Stimulated activated CD8-positive, alpha-beta memory T cell treated with anti-CD3 and anti-CD28 coated beads, Interleukin-2, amount 100 ng/mL, for 48 hours (primary cell): ENCODE measurements around the gene BTF3L4.
"Not testable (repeated sequence)": the region's sequence is repeated elsewhere in the genome, so short reads cannot be mapped to it uniquely, and the experiment has no call there.

ENCODE experiments used
- DNase-seq, 2 donors: peaks; one replicate each; pipeline ENCODE4 v3.0.0-alpha.2; 2020; ENCODE audit warnings: low read depth in 2 of 2

BTF3L4 gene

DNA sequence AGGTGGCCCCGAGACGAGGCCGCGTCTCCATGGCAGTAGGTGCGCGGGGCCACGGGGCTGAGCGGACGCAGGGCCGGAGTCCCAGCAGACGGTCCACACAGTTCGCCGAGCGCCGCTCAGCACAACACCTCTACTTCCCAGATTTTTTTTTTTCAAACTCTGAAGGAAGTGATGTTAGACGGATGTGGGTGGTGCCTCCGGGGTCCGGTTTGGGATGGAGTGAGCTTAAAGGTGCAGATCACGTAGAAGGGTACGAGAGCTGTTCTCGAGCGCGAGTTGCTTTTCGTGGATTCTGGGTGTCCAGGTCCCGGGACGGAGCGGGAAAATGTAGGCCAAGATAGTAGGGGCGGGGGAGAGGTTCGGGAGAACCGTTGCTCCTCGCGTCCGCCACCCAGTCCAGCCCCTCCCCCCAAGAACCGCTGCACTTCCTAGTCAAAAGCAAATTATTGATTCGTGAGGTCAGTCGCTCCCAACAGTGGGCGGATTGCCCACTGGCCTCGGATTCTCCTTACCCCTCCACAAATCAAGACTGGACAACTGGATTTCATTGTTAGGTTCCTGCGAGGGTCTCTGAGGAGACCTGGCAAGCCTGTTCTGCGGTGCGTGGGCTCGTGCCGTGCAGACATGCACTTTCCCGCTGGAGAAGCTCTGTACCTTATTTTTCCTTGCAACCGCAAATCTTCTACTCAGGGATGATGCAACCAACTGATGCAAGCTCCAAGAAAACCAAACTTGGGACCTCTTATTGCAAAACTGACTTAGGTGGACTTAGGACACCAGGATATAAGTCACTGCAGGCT, 829 bp upstream of the BTF3L4 start, which contains the start of gene TXNDC12:
Gene TXNDC12, minus strand, starts transcription at position 126 of the 800 bp plus-strand sequence. Its CDS starts 95 bp downstream, at position 31.
- peak; percentile 44 to 58 for DNase-seq

DNA sequence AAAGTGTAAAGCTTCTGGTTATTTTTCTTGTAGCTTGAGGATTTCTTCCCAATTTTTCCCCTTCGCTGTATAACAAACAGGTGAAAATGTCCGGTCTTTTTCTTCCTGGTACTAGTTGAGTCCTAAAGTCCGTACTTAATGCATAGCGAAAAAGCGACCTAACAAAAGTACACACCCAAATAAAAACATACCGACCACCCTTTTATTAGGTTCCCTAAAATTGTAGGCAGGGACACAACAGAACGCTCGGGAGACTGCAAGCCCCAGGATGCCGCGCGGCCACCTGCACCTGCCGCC, 281 bp upstream of the BTF3L4 start:
- DNase-seq: no peak

DNA sequence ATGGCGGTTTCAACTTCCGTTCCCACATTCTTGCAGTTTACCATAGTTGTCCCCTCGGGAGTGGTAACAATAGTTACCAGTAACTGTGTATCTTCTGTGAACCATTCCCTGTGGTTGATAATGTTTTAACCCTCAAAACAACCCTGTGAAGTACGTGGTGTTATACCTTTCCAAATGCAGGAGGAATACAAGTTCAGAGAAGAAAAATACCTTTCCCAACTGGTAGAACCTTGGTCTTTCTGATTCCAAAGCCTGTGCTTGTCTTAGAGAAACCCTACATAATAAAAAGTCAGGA, 789 bp downstream of the BTF3L4 start:
- no peak for DNase-seq

DNA sequence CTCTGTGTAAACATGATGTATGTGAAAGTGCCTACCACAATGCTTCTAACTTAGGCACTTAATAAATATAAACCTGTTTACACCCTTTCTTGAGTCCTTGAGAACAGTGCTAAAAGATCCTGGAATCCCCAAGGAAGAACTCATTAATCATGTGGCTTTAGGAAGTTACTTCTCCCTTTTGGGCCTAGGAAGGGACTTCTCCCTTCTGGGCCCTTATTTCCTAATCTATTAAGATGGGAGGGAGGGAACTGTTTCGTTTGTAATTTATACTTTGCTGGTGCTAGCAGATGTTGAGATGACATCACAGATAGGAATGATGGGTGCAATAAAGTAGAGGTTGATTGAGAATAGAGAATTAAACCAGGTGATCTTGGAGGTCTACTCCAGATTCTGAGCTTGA, 1.2 kb downstream of the BTF3L4 start:
- no peak for DNase-seq

DNA sequence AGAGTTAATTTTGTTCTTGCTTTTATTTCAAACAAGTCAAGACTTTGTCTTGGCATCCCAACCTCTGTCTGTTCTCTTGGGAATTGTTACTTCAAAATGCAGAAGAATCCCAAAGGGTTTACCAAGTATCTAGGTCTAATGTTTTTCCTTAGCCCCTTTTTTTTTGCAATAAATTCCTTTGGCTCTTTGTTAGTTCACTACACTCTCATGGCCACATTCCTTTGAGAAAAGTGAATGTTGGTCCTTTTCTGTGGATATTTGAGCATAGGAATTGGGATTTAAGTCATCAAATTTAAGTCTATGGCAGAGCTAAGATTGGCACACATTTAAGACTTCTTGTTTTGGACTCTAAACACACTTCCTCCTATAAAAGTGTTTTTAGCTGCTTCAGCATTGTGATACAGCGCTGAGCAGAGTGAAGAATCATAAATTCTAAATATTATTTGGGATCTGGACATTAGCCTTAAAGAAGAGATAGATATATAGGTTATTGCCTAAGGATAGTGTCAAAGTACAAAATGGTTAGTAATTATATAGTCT, 1.9 kb downstream of the BTF3L4 start:
- DNase-seq: no peak

DNA sequence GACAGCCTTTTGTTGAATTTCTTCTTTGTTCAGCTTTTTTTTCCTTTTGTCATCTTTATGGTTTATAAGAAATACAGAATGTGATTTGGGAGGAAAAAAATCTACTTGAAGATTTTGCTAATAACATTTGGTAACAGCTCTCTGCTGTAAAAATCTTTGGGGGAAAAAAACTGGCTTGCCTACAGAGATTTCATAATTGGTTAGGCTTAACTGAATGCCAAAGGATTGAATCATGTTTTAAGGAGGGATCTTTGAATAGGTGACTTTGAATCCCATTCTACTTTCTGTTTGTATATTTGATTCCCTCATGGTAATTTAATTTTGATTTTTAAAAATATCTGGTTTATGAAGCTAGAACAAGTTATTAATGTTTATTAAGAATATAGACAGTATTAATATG, 3.2 kb downstream of the BTF3L4 start:
- no peak for DNase-seq

DNA sequence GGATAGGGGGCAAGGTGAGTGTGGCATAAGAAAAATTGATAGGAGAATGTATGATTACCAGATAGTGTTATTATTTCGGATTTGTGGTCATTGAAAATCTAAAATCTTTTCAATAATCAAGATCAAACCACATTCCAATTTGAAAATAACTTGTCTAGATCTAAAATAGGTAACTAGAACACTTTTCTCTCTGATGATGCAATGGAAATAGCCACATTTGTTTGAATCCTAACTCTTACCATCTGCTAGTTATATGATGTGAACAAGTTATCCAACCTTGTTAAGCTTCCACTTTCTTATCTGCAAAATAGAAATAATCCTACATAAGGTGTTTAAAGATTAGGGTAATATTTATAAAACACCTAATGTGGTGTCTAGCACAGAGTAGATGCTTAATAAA, 3.8 kb downstream of the BTF3L4 start:
- no peak for DNase-seq

DNA sequence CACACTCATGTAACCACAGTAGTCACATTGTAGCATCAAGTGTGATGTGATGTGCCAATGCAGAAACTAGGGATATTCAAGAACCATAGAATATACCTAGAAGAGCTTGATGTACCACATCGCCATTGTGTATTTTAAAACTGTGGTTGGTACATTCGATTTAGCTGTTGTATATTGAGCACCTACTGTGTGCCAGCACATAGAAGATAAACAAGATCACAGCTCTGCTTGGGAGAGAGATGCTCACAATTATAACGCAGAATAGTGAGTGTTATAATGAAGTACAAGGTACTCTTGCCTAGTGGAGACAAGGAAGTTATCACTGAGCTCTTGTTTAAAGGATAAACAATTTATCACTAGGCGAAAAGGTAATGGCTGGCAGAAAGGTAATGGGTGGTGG, 4.7 kb downstream of the BTF3L4 start:
- no peak for DNase-seq

DNA sequence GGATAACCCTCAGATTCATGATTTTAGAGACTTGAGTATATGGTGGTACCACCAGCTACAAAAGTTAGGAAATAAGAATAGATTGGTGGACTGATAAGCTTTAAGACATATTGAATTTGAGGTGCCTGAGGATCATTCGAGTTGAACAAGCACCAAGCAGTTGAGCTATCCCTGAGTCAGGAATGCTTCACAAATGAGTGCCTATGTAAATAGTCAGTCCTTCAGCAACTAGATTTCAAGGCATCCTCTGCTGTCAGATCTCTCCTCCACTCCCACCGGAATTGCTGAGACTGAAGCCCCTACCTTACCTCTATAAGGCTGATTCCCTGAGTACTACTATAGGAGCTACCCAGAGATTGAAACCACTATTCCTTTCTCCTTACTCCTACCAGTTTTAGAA, 7.1 kb downstream of the BTF3L4 start:
- DNase-seq: no peak

DNA sequence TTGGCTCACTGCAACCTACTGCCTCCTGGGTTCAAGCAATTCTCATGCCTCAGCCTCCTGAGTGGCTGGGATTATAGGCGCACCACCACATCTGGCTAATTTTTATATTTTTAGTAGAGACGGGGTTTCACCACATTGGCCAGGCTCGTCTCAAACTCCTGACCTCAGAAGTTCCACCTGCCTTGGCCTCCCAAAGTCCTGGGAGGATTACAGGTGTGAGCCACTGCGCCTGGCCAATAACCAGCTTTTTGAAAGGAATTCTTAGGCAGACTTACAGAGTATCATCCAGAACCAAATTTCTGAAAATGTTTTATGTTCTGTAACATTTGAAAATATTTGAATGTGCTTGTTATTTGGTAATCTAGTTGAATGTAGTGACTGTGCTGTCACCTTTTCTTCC, 14.6 kb downstream of the BTF3L4 start:
- DNase-seq: no peak

DNA sequence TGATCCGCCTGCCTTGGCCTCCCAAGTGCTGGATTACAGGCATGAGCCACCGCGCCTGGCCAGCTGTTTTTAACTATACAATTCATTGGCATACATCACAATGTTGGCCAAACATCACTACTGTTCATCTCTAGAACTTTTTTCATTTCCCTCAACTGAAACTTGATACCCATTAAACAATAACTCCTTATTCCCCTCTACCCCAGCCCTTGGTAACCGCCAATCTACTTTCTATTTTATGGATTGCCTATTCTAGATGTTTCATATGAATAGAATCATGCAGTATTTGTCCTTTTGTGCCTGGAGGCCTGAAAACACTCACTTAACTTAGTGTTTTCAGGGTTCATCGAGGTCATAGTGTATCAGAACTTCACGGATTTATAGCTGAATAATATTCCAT, 16.2 kb downstream of the BTF3L4 start:
- no peak for DNase-seq

DNA sequence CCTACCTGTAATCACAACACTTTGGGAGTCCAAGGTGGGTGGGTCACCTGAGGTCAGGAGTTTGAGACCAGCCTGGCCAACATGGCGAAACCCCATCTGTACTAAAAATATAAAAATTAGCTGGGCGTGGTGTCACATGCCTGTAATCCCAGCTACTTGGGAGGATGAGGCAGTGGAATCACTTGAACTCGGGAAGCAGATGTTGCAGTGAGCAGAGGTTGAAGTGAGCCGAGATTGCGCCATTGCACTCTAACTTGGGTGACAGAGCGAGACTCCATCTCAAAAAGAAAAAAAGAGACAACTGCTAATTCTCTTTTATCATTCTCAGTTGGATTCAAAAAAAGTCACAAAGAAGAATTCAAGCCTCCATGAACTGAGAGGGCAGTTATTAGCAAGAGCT, 21.2 kb downstream of the BTF3L4 start:
- DNase-seq: not testable (repeated sequence)

DNA sequence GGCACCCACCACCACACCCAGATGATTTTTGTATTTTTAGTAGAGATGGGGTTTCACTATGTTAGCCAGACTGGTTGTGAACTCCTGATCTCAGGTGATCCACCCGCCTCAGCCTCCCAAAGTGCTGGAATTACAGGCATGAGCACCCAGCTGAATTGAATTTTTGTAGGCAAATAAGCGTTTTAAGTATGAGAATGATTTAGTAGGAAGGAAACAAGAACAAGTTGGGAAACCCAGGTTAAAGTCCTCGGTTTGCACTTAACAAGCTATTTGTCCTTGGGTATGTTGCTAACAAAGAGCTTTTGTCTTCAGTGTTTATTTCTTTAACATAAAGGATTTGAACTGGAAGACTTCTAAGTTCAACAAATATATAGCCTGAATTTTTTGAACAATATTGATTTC, 23.9 kb downstream of the BTF3L4 start:
- no peak for DNase-seq

DNA sequence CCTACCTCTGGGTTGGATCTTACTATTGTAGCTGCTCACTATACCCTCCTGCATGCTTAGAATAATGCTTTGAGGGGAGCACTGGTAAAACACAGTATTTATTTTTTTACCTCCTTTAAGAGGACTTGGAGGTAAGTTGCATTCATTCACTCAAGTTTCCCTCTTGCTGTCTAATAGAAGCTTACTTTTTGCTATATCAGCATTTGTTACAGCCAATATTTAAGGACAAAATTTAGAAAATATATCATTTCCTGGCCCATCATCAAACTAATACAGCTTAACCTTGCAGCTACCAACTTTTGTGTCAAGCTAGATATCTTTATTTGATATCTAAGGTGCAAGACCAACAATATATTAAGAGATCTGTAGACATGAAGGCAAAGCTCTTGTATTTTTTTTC, 31.8 kb downstream of the BTF3L4 start:
- DNase-seq: not testable (repeated sequence)

DNA sequence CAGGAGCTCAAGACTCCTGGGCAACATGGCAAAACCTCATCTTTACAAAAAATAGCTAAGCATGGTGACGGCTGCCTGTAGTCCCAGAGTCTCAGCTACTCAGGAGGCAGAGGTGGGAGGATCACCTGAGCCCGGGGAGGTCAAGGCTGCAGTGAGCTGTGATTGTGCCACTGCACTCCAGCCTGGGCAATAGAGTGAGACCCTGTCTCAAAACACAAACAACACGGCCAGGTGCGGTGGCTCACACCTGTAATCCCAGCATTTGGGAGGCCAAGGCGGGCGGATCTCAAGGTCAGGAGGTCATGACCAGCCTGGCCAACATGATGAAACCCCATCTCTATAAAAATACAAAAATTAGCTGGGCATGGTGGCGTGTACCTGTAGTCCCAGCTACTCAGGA, 38.2 kb downstream of the BTF3L4 start:
- DNase-seq: not testable (repeated sequence)

DNA sequence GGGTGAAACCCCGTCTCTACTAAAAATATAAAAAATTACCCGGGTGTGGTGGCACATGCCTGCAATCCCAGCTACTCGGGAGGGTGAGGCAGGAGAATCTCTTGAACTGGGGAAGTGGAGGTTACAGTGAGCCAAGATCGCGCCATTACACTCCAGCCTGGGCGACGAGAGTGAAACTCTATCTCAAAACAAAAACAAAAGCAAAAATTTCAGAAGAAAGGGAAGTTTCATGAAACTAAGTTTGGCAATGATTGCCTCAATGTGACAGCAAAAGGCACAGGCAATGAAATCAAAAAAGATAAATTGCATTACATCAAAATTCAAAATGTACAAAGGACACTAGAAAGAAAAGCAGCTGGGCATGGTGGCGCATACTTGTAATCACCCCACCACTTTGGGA, 40.1 kb downstream of the BTF3L4 start:
- no peak for DNase-seq

DNA sequence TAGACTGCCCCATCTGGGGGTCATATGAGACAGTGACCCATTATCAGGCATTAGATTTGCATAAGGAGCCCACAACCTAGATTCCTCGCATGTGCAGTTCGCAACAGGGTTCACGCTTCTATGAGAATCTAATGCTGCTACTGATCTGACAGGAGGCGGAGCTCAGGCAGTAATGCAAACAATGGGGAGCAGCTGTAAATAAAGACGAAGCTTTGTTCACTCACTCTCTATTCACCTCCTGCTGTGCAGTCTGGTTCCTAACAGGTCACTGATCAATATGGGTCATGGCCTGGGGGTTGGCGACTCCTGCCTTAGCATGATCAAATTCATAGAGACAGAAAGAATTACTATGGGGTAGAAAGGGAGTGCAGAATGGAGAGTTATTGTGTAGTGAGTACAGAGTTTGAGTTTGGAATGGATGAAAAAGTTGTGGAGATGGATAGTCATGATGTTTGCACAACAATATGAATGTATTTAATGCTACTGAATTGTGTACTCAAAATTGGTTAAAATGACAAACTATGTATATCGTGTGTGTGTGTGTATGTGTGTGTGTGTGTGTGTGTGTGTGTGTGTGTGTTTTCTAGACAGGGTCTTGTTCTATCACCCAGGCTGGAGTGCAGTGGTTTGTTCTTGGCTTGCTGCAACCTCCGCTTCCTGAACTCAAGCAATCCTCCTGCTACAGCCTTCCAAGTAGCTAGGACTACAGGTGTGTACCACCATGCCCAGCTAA, 42.2 kb downstream of the BTF3L4 start:
- DNase-seq: no peak

DNA sequence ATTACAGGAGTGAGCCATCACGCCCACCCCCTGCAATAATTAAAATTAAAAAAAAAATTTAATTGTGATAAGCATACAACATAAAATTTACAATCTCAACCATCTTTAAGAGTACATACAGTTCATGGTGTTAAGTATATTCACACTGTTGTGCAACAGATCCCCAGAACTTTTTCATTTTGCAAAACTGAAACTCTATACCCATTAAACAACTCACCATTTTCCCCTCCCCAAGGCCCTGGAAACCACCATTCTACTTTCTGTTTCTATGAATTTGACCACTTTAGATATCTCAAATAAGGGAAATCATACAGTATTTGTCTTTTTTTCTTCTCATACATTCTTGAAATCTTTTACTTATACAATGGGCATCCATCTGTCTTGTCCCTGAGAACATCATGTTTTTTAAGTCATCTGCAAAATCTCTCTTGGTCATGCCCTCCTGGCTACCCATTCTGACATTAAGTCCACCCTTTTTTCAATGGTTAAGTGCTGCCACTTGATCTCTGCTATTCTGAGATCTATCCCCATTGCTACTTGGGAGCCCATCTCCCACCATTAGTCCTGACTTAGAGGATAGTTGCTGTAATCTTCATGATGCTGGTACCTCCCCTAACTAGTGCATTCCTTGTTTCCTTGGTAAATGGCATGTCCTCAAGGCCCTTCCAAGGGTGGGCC, 46.4 kb downstream of the BTF3L4 start:
- no peak for DNase-seq

DNA sequence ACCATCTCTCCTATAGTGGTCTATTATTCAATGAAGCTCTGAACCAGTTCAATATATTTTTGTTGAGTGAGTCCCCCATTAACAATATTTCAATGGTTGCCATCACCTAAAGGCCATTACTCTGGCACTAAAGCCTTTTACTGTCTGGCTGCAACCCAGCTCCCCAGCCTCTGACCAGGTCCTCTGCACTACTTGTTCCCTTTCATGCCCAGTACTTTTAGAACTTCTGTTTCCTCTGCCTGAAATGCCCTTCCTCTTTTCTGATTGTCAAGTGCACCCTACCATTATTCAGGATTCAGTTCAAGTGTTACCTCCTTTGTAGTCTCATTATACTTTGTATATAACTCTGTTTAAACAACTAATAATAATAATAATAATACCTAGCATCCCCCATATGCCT, 55.4 kb downstream of the BTF3L4 start:
- DNase-seq: no peak

DNA sequence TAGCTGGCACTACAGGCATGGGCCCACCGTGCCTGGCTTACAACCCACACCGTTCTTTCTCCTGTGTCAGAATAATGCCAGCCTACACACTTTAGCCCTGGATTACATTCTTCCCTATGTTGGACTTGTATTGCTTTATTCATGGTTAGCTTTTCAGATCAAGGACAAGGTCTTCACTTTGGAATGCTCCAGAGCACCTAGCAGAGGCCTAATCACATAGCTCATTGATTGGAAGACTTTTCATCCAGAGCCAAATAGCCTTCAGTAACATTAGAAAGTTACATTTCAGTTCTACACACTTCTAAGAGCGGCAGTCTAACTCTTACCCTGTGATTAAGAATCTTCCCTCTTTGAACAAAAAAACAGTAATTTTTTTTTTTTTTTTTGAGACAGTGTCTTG, 56.4 kb downstream of the BTF3L4 start:
- no peak for DNase-seq

DNA sequence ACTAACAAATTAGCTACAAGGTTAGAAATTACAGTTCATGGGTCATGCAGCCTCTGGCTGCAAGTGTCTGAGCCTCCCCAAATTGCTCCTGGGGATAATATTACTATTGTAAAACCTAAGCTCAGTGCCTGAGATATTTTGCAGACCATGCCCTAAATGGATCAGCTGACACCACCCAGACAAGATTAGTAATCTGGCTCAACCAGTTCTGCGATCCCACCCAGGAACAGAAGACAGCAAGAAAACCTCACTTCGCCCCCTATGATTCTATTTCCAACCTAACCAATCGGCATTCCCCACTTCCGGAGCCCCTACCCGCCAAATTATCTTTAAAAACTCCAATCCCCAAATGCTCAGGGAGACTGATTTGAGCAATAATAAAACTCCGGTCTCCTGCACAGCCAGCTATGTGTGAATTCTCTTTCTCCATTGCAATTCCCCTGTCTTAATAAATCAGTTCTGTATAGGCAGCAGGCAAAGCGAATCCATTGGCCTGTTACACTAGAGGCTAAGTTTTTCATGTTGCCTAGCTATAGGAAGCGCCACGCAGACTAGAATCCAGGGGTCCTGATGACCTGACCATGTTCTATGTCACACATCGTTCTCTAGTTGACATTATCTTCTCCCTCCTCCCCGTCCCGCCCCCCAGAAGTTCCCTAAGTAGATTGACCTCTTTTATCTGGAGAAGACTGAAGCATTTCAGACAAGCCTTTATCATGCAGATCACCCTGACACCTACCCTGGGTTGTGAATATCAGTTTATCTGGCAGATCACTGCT, 63.4 kb downstream of the BTF3L4 start:
- no peak for DNase-seq

DNA sequence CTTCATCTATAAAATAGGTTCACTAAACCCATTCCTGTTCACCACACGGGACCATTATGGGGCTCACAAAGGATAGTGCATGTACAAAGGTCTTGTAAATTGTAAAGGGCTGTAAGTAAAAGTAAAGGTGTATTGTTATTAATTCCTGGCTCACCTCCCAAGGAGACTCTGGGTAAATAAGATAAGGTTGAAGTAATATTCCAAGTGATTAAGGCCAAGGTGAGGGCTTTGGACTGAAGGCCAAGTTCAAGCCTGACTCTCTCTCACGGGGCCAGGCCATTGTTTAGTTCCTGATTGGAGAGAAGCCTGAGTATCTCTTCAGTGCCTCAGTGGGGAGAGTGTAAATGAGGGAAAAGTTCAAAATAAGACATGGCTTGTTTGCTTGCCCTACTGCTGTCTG, 66.3 kb downstream of the BTF3L4 start:
- DNase-seq: no peak
